Measurements from ENCODE around the gene TMEM106B.

The TMEM106B gene

GRCh38 chr7:12233175-12233574 lies 22.1 kb downstream of the TMEM106B start:
- Histone ChIP-seq H3K9me3 (ENCODE audit: control insufficient read depth, insufficient read depth, low read length) (no peaks in the 10 kb centered on the region), H3K4me1 (ENCODE audit: control insufficient read depth, insufficient read depth, low read length) (no peaks in the 10 kb centered on the region), H3K9ac (ENCODE audit: low read depth, low read length) (no peak overlapping the region), H3K27me3 (ENCODE audit: control insufficient read depth, insufficient read depth, low read length) (no peaks in the 10 kb centered on the region), H3K36me3 (ENCODE audit: control insufficient read depth, insufficient read depth, low read length) (no peaks in the 10 kb centered on the region), H3K4me3 (ENCODE audit: low read depth, low read length) (no peak overlapping the region)

GRCh38 chr7:12234334-12234865 lies 23.3 kb downstream of the TMEM106B start:
- H3K4me1 ChIP-seq (ENCODE audit: control insufficient read depth, insufficient read depth, low read length) = no peaks in the 10 kb centered on the region
- no peak overlapping the region for H3K4me3 ChIP-seq (ENCODE audit: low read depth, low read length)
- H3K9me3 ChIP-seq (ENCODE audit: control insufficient read depth, insufficient read depth, low read length) = no peaks in the 10 kb centered on the region
- H3K9ac ChIP-seq (ENCODE audit: low read depth, low read length) = no peak overlapping the region
- H3K36me3 ChIP-seq (ENCODE audit: control insufficient read depth, insufficient read depth, low read length) = no peaks in the 10 kb centered on the region
- no peaks in the 10 kb centered on the region for H3K27me3 ChIP-seq (ENCODE audit: control insufficient read depth, insufficient read depth, low read length)

GRCh38 chr7:12235970-12236369 lies 24.9 kb downstream of the TMEM106B start:
- Histone ChIP-seq H3K4me3 (ENCODE audit: low read depth, low read length) (no peak overlapping the region), H3K9me3 (ENCODE audit: control insufficient read depth, insufficient read depth, low read length) (no peaks in the 10 kb centered on the region), H3K9ac (ENCODE audit: low read depth, low read length) (no peak overlapping the region), H3K4me1 (ENCODE audit: control insufficient read depth, insufficient read depth, low read length) (no peaks in the 10 kb centered on the region), H3K27me3 (ENCODE audit: control insufficient read depth, insufficient read depth, low read length) (no peaks in the 10 kb centered on the region), H3K36me3 (ENCODE audit: control insufficient read depth, insufficient read depth, low read length) (no peaks in the 10 kb centered on the region)

GRCh38 chr7:12237007-12237406 lies 25.9 kb downstream of the TMEM106B start:
- no peaks in the 10 kb centered on the region for H3K4me1 ChIP-seq (ENCODE audit: control insufficient read depth, insufficient read depth, low read length)
- no peak overlapping the region for H3K9ac ChIP-seq (ENCODE audit: low read depth, low read length)
- no peak overlapping the region for H3K4me3 ChIP-seq (ENCODE audit: low read depth, low read length)
- H3K9me3 ChIP-seq (ENCODE audit: control insufficient read depth, insufficient read depth, low read length) = no peaks in the 10 kb centered on the region
- no peaks in the 10 kb centered on the region for H3K36me3 ChIP-seq (ENCODE audit: control insufficient read depth, insufficient read depth, low read length)
- no peaks in the 10 kb centered on the region for H3K27me3 ChIP-seq (ENCODE audit: control insufficient read depth, insufficient read depth, low read length)

- H3K4me3 ChIP-seq (ENCODE audit: low read depth, low read length) = no peak overlapping the region
- no peaks in the 10 kb centered on the region for H3K9me3 ChIP-seq (ENCODE audit: control insufficient read depth, insufficient read depth, low read length)
- H3K4me1 ChIP-seq (ENCODE audit: control insufficient read depth, insufficient read depth, low read length) = peaks cover 2% of the 10 kb centered on the region
- H3K27me3 ChIP-seq (ENCODE audit: control insufficient read depth, insufficient read depth, low read length) = no peaks in the 10 kb centered on the region
- no peak overlapping the region for H3K9ac ChIP-seq (ENCODE audit: low read depth, low read length)
- no peaks in the 10 kb centered on the region for H3K36me3 ChIP-seq (ENCODE audit: control insufficient read depth, insufficient read depth, low read length)
Observed at GRCh38 chr7:12239806-12240205, 28.7 kb downstream of the TMEM106B start.

GRCh38 chr7:12244129-12244528 lies 33.0 kb downstream of the TMEM106B start:
- no peak overlapping the region for H3K4me3 ChIP-seq (ENCODE audit: low read depth, low read length)
- no peak overlapping the region for H3K9ac ChIP-seq (ENCODE audit: low read depth, low read length)
- H3K27me3 ChIP-seq (ENCODE audit: control insufficient read depth, insufficient read depth, low read length) = no peaks in the 10 kb centered on the region
- H3K36me3 ChIP-seq (ENCODE audit: control insufficient read depth, insufficient read depth, low read length) = no peaks in the 10 kb centered on the region
- no peaks in the 10 kb centered on the region for H3K9me3 ChIP-seq (ENCODE audit: control insufficient read depth, insufficient read depth, low read length)
- H3K4me1 ChIP-seq (ENCODE audit: control insufficient read depth, insufficient read depth, low read length) = peaks cover 2% of the 10 kb centered on the region

GRCh38 chr7:12244694-12245093 lies 33.6 kb downstream of the TMEM106B start:
- Histone ChIP-seq H3K36me3 (ENCODE audit: control insufficient read depth, insufficient read depth, low read length) (no peaks in the 10 kb centered on the region), H3K9ac (ENCODE audit: low read depth, low read length) (no peak overlapping the region), H3K4me1 (ENCODE audit: control insufficient read depth, insufficient read depth, low read length) (peaks cover 2% of the 10 kb centered on the region), H3K9me3 (ENCODE audit: control insufficient read depth, insufficient read depth, low read length) (no peaks in the 10 kb centered on the region), H3K4me3 (ENCODE audit: low read depth, low read length) (no peak overlapping the region), H3K27me3 (ENCODE audit: control insufficient read depth, insufficient read depth, low read length) (no peaks in the 10 kb centered on the region)

GRCh38 chr7:12249706-12250105 lies 38.6 kb downstream of the TMEM106B start:
- H3K36me3 ChIP-seq (ENCODE audit: control insufficient read depth, insufficient read depth, low read length) = no peaks in the 10 kb centered on the region
- no peaks in the 10 kb centered on the region for H3K27me3 ChIP-seq (ENCODE audit: control insufficient read depth, insufficient read depth, low read length)
- no peaks in the 10 kb centered on the region for H3K4me1 ChIP-seq (ENCODE audit: control insufficient read depth, insufficient read depth, low read length)
- no peaks in the 10 kb centered on the region for H3K9me3 ChIP-seq (ENCODE audit: control insufficient read depth, insufficient read depth, low read length)
- no peak overlapping the region for H3K4me3 ChIP-seq (ENCODE audit: low read depth, low read length)
- H3K9ac ChIP-seq (ENCODE audit: low read depth, low read length) = no peak overlapping the region

GRCh38 chr7:12250232-12250631 lies 39.1 kb downstream of the TMEM106B start:
- Histone ChIP-seq H3K4me3 (ENCODE audit: low read depth, low read length) (no peak overlapping the region), H3K27me3 (ENCODE audit: control insufficient read depth, insufficient read depth, low read length) (no peaks in the 10 kb centered on the region), H3K36me3 (ENCODE audit: control insufficient read depth, insufficient read depth, low read length) (no peaks in the 10 kb centered on the region), H3K9me3 (ENCODE audit: control insufficient read depth, insufficient read depth, low read length) (no peaks in the 10 kb centered on the region), H3K9ac (ENCODE audit: low read depth, low read length) (no peak overlapping the region), H3K4me1 (ENCODE audit: control insufficient read depth, insufficient read depth, low read length) (no peaks in the 10 kb centered on the region)

GRCh38 chr7:12256090-12256489 lies 45.0 kb downstream of the TMEM106B start:
- no peak overlapping the region for H3K9ac ChIP-seq (ENCODE audit: low read depth, low read length)
- no peaks in the 10 kb centered on the region for H3K36me3 ChIP-seq (ENCODE audit: control insufficient read depth, insufficient read depth, low read length)
- no peaks in the 10 kb centered on the region for H3K27me3 ChIP-seq (ENCODE audit: control insufficient read depth, insufficient read depth, low read length)
- no peak overlapping the region for H3K4me3 ChIP-seq (ENCODE audit: low read depth, low read length)
- no peaks in the 10 kb centered on the region for H3K9me3 ChIP-seq (ENCODE audit: control insufficient read depth, insufficient read depth, low read length)
- no peaks in the 10 kb centered on the region for H3K4me1 ChIP-seq (ENCODE audit: control insufficient read depth, insufficient read depth, low read length)

- Histone ChIP-seq H3K9ac (ENCODE audit: low read depth, low read length) (no peak overlapping the region), H3K36me3 (ENCODE audit: control insufficient read depth, insufficient read depth, low read length) (no peaks in the 10 kb centered on the region), H3K4me3 (ENCODE audit: low read depth, low read length) (no peak overlapping the region)
Observed at GRCh38 chr7:12257582-12257981, 46.5 kb downstream of the TMEM106B start.

GRCh38 chr7:12258074-12258473 lies 47.0 kb downstream of the TMEM106B start:
- Histone ChIP-seq H3K36me3 (ENCODE audit: control insufficient read depth, insufficient read depth, low read length) (no peaks in the 10 kb centered on the region), H3K9ac (ENCODE audit: low read depth, low read length) (no peak overlapping the region), H3K4me1 (ENCODE audit: control insufficient read depth, insufficient read depth, low read length) (no peaks in the 10 kb centered on the region), H3K4me3 (ENCODE audit: low read depth, low read length) (no peak overlapping the region), H3K9me3 (ENCODE audit: control insufficient read depth, insufficient read depth, low read length) (no peaks in the 10 kb centered on the region), H3K27me3 (ENCODE audit: control insufficient read depth, insufficient read depth, low read length) (no peaks in the 10 kb centered on the region)

More at GRCh38 chr7:12257582-12257981, 46.5 kb downstream of the TMEM106B start:
- Histone ChIP-seq H3K9me3 (ENCODE audit: control insufficient read depth, insufficient read depth, low read length) (no peaks in the 10 kb centered on the region), H3K4me1 (ENCODE audit: control insufficient read depth, insufficient read depth, low read length) (no peaks in the 10 kb centered on the region), H3K27me3 (ENCODE audit: control insufficient read depth, insufficient read depth, low read length) (no peaks in the 10 kb centered on the region)

All from iPS-15b (cell line).